A549 (cell line): Measurements from ENCODE around the gene DLG2.

Experiments
- CEBPB ChIP-seq, 2 experiments: fragments of >200 bp in 1 of 2; sonication (Bioruptor Twin) in 1 of 2; formaldehyde crosslinking in 1 of 2; IDR thresholded peaks; 2 replicates each; pipeline ENCODE4 v1.6.1; 2012 to 2016
- EP300 ChIP-seq, 2 experiments: fragments of >200 bp; sonication (Bioruptor Twin); formaldehyde crosslinking; IDR thresholded peaks; 2 replicates in 1 of 2; 3 replicates in 1 of 2; pipeline ENCODE4 v1.6.1; 2016 to 2017
- GATA3 ChIP-seq: IDR thresholded peaks from 2 replicates; pipeline ENCODE4 v1.6.1; 2012; ENCODE audit warnings: borderline replicate concordance
- HDAC2 ChIP-seq: fragments of 200-600 bp; sonication (generic); IDR thresholded peaks from 2 replicates; pipeline ENCODE4 v1.6.1; 2016
- JUN ChIP-seq, 2 experiments: fragments of >200 bp; sonication (Bioruptor Twin); formaldehyde crosslinking; IDR thresholded peaks; 2 replicates in 1 of 2; 3 replicates in 1 of 2; pipeline ENCODE4 v1.6.1; 2016 to 2017
- MYC ChIP-seq: IDR thresholded peaks from 2 replicates; pipeline ENCODE4 v1.6.1; 2012; ENCODE audit warnings: mild to moderate bottlenecking, inconsistent platforms, low read length, improper control_type of control experiment, borderline replicate concordance
- NPAS2 ChIP-seq: fragments of 250-450 bp; sonication (Bioruptor Pico); IDR thresholded peaks from 2 replicates; pipeline ENCODE4 v1.8.0; 2022; ENCODE audit warnings: mild to moderate bottlenecking, moderate library complexity, borderline replicate concordance
- POLR2A ChIP-seq: IDR thresholded peaks from 2 replicates; pipeline ENCODE4 v1.6.1; 2012; ENCODE audit warnings: mild to moderate bottlenecking, low read length
- RNF2 ChIP-seq: fragments of 200-600 bp; sonication (generic); IDR thresholded peaks from 2 replicates; pipeline ENCODE4 v1.6.1; 2016; ENCODE audit warnings: low read depth, mild to moderate bottlenecking, antibody characterized with exemption, moderate library complexity, borderline replicate concordance
- TP53 ChIP-seq: fragments of 250-450 bp; sonication (Bioruptor Pico); IDR thresholded peaks from 2 replicates; pipeline ENCODE4 v1.5.0; 2021; ENCODE audit warnings: mild to moderate bottlenecking, moderate library complexity
- ZFP36 ChIP-seq: fragments of 450-650 bp; IDR thresholded peaks from 2 replicates; pipeline ENCODE4 v1.6.1; 2014; ENCODE audit warnings: borderline replicate concordance; ENCODE audit not compliant: partially characterized antibody
- TF ChIP-seq, protein P1 (sequence below): fragments of >200 bp; sonication (Bioruptor Twin); formaldehyde crosslinking; IDR thresholded peaks from 3 replicates; pipeline ENCODE4 v1.5.1; 2016
- TF ChIP-seq, protein P2 (sequence below): fragments of 200-600 bp; sonication (generic); IDR thresholded peaks from 2 replicates; pipeline ENCODE4 v1.6.1; 2016; ENCODE audit warnings: antibody characterized with exemption, mild to moderate bottlenecking, moderate library complexity

DNA sequence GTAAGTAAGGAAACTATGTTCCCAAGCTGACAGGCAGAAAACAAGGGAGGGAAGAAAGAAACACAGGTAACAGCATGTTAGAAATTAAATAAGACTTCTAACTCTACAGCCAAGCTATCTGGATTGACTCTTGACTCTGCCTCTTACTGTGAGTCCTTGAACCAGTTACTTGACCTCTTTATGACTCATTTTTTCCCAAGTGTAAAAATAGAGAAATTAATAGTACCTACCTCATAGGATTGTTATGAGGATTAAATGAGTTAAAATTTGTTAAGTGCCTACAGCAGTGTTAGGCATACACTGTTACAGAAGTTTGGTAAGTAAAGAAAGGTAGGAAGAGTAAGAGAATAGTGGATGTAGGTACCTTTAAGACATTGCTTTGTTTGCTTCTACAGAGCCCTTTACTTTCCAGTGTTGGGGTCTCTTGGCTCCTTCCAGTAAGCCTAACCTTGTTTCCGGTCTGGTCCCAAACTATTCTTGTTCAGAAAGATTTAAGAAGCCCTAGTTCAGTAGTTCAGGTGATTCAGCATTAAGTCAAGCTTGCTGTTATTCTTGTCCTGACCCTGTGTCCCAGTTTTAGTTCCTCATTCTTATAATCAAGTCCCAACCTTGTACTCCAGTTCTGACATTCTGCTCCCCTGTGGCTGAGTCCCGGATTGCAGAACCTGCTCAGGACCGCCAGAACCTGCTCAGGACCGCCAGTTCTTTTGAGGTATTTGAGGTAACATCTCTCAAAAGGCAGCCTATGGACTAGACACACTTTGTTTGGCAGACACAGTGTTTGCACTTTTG, 1377.6 kb downstream of the DLG2 start:
- TF ChIP-seq ZFP36 = no peak
- no peak for TF ChIP-seq MYC
- TF ChIP-seq, protein P1, sequence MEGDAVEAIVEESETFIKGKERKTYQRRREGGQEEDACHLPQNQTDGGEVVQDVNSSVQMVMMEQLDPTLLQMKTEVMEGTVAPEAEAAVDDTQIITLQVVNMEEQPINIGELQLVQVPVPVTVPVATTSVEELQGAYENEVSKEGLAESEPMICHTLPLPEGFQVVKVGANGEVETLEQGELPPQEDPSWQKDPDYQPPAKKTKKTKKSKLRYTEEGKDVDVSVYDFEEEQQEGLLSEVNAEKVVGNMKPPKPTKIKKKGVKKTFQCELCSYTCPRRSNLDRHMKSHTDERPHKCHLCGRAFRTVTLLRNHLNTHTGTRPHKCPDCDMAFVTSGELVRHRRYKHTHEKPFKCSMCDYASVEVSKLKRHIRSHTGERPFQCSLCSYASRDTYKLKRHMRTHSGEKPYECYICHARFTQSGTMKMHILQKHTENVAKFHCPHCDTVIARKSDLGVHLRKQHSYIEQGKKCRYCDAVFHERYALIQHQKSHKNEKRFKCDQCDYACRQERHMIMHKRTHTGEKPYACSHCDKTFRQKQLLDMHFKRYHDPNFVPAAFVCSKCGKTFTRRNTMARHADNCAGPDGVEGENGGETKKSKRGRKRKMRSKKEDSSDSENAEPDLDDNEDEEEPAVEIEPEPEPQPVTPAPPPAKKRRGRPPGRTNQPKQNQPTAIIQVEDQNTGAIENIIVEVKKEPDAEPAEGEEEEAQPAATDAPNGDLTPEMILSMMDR = no peak
- no peak for TF ChIP-seq NPAS2 (CRISPR knock-in tag)
- TF ChIP-seq HDAC2 = no peak
- TF ChIP-seq, protein P2, sequence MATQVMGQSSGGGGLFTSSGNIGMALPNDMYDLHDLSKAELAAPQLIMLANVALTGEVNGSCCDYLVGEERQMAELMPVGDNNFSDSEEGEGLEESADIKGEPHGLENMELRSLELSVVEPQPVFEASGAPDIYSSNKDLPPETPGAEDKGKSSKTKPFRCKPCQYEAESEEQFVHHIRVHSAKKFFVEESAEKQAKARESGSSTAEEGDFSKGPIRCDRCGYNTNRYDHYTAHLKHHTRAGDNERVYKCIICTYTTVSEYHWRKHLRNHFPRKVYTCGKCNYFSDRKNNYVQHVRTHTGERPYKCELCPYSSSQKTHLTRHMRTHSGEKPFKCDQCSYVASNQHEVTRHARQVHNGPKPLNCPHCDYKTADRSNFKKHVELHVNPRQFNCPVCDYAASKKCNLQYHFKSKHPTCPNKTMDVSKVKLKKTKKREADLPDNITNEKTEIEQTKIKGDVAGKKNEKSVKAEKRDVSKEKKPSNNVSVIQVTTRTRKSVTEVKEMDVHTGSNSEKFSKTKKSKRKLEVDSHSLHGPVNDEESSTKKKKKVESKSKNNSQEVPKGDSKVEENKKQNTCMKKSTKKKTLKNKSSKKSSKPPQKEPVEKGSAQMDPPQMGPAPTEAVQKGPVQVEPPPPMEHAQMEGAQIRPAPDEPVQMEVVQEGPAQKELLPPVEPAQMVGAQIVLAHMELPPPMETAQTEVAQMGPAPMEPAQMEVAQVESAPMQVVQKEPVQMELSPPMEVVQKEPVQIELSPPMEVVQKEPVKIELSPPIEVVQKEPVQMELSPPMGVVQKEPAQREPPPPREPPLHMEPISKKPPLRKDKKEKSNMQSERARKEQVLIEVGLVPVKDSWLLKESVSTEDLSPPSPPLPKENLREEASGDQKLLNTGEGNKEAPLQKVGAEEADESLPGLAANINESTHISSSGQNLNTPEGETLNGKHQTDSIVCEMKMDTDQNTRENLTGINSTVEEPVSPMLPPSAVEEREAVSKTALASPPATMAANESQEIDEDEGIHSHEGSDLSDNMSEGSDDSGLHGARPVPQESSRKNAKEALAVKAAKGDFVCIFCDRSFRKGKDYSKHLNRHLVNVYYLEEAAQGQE = no peak
- TF ChIP-seq RNF2 = no peak
- TF ChIP-seq GATA3 = no peak
- no peak for TF ChIP-seq EP300 (IDR thresholded peaks at IDR 0.05)
- no peak for TF ChIP-seq JUN (IDR thresholded peaks at IDR 0.05)
- no peak for TF ChIP-seq TP53 (CRISPR knock-in tag)
- TF ChIP-seq POLR2A = no peak
- no peak for TF ChIP-seq CEBPB (IDR thresholded peaks at IDR 0.05)
